HL-60/S4 (cell line): ENCODE measurements around the gene VCL.
"Not testable (repeated sequence)": the region's sequence is repeated elsewhere in the genome, so short reads cannot be mapped to it uniquely, and the experiment has no call there.

ENCODE experiments used
- in situ Hi-C: fragments of 300-500 bp; cut with MboI; formaldehyde crosslinking; loops from 2 replicates; pipeline ENCODE4 v1.14.3; 2022; ENCODE audit warnings: low sequenced_read_pairs

VCL gene

GRCh38 chr10:74145133-74145532 is 147.2 kb downstream of the VCL start:
- in situ Hi-C loops: no loop called here

GRCh38 chr10:74146980-74147379 is 149.1 kb downstream of the VCL start:
- in situ Hi-C loops: not testable (repeated sequence)

GRCh38 chr10:74150204-74150989 is 152.5 kb downstream of the VCL start, which contains the start of gene AP3M1:
TSS of gene AP3M1 (minus strand) at chr10:74150828. CDS start at chr10:74138379, 12,449 bp downstream.
- in situ Hi-C loops: no loop called here

GRCh38 chr10:74150990-74151878 is 153.3 kb downstream of the VCL start, which contains the start of gene ADK:
TSS of gene ADK (plus strand) at chr10:74151221. CDS start at chr10:74151279, 58 bp downstream.
- in situ Hi-C loops: no loop called here

- in situ Hi-C loops: no loop called here
These were observed 154.2 kb downstream of the VCL start for GRCh38 chr10:74151879-74152722.

- in situ Hi-C loops: no loop called here
These were observed 155.2 kb downstream of the VCL start for GRCh38 chr10:74153123-74153522.

GRCh38 chr10:74153676-74154075 is 155.8 kb downstream of the VCL start:
- in situ Hi-C loops: no loop called here

GRCh38 chr10:74156919-74157289 is 159.0 kb downstream of the VCL start:
- in situ Hi-C loops: no loop called here

GRCh38 chr10:74160013-74160412 is 162.1 kb downstream of the VCL start:
- in situ Hi-C loops: no loop called here

GRCh38 chr10:74163319-74164068 is 165.6 kb downstream of the VCL start:
- in situ Hi-C loops: no loop called here

- in situ Hi-C loops: no loop called here
These were observed 167.0 kb downstream of the VCL start for GRCh38 chr10:74164716-74165529.

GRCh38 chr10:74165530-74165901 is 167.6 kb downstream of the VCL start:
- in situ Hi-C loops: no loop called here

- in situ Hi-C loops: no loop called here
These were observed 169.5 kb downstream of the VCL start for GRCh38 chr10:74167443-74167842.
